B cell (primary cell): ENCODE measurements around the gene LIPC. TPM values are rescaled to one million over a fixed set of nuclear protein-coding genes. Genes with fewer than 3 reads are reported as not detected.

Source experiments
- ATAC-seq: fragments of 200-7000 bp; cut with Tn5 transposase; one replicate; pipeline ENCODE4 v1.10.0; 2021; ENCODE audit warnings: low read depth, mild to moderate bottlenecking, moderate number of reproducible peaks, moderate library complexity
- CTCF ChIA-PET: fragments of 350-600 bp; sonication (Branson Sonifier 250); formaldehyde crosslinking; loops from one replicate; lab custom pipeline; 2021; ENCODE audit warnings: antibody characterized with exemption, inconsistent platforms; lab: Charles Lee
- POLR2A ChIA-PET: fragments of 350-600 bp; sonication (Branson Sonifier 250); formaldehyde crosslinking; loops from one replicate; lab custom pipeline; 2021; ENCODE audit warnings: antibody characterized with exemption; lab: Charles Lee
- DNase-seq: peaks from one replicate; pipeline ENCODE4 v3.0.0; 2013
- H2AFZ ChIP-seq: 2 replicates; pipeline ENCODE4 v1.6.1; 2012; ENCODE audit warnings: mild to moderate bottlenecking, low read depth, low read length; ENCODE audit not compliant: insufficient read depth, poor library complexity, severe bottlenecking
- H3K27ac ChIP-seq, 2 donors: 1 replicate in 1 of 2; 2 replicates in 1 of 2; pipeline ENCODE4 v1.5.1; 2012 to 2013; ENCODE audit warnings: low read length in 2 of 2, mild to moderate bottlenecking in 2 of 2, moderate library complexity in 1 of 2
- H3K27me3 ChIP-seq, 4 experiments: fragments of 200-600 bp in 1 of 4; sonication (generic) in 1 of 4; replicated peaks in 1 of 4; 1 replicate in 2 of 4; 2 replicates in 2 of 4; pipeline versions ENCODE4 v1.6.1 to v1.7.0; 2013 to 2016; ENCODE audit warnings: low read length in 3 of 4, mild to moderate bottlenecking in 2 of 4, mixed read lengths in 1 of 4, moderate library complexity in 1 of 4; ENCODE audit not compliant: insufficient read depth in 4 of 4, control insufficient read depth in 3 of 4; ENCODE audit errors: control extremely low read depth in 1 of 4
- H3K36me3 ChIP-seq, 2 experiments: replicated peaks in 1 of 2; 1 replicate in 1 of 2; 2 replicates in 1 of 2; pipeline versions ENCODE4 v1.6.1 to v1.7.1; 2013; ENCODE audit warnings: low read length in 1 of 2; ENCODE audit not compliant: insufficient read depth in 2 of 2, control insufficient read depth in 1 of 2; ENCODE audit errors: control extremely low read depth in 1 of 2, extremely low read depth in 1 of 2
- H3K4me1 ChIP-seq, 2 donors: fragments of 200-600 bp in 1 of 2; sonication (generic) in 1 of 2; 1 replicate in 1 of 2; 2 replicates in 1 of 2; pipeline versions ENCODE4 v1.5.1 to v1.6.1; 2013 to 2017; ENCODE audit warnings: low read length in 2 of 2; ENCODE audit not compliant: control insufficient read depth in 2 of 2, insufficient read depth in 2 of 2
- H3K4me2 ChIP-seq: replicated peaks from 2 replicates; pipeline ENCODE3; 2012; ENCODE audit warnings: mild to moderate bottlenecking, low read depth, low read length; ENCODE audit not compliant: poor library complexity, severe bottlenecking
- H3K4me3 ChIP-seq, 5 experiments: fragments of 200-600 bp in 1 of 5; sonication (generic) in 1 of 5; 1 replicate in 3 of 5; 2 replicates in 2 of 5; pipeline versions ENCODE4 v1.5.1 to v1.7.0; 2011 to 2016; ENCODE audit warnings: low read length in 4 of 5, mild to moderate bottlenecking in 4 of 5, low read depth in 2 of 5, control low read depth in 1 of 5, moderate library complexity in 1 of 5; ENCODE audit not compliant: insufficient read depth in 1 of 5; ENCODE audit errors: control extremely low read depth in 1 of 5, extremely low read depth in 1 of 5
- H3K79me2 ChIP-seq: fragments of 200-600 bp; sonication (generic); one replicate; pipeline ENCODE4 v1.6.0; 2016; ENCODE audit warnings: low read length; ENCODE audit not compliant: control insufficient read depth, insufficient read depth
- H3K9ac ChIP-seq: fragments of 200-600 bp; sonication (generic); 2 replicates; pipeline ENCODE4 v1.6.1; 2017; ENCODE audit warnings: mild to moderate bottlenecking, low read length, moderate library complexity
- H3K9me3 ChIP-seq, 3 donors: one replicate each; pipeline versions ENCODE4 v1.6.1 to v1.7.1; 2013; ENCODE audit warnings: low read length in 2 of 3; ENCODE audit not compliant: control insufficient read depth in 2 of 3, insufficient read depth in 1 of 3; ENCODE audit errors: control extremely low read depth in 1 of 3
- H4K20me1 ChIP-seq: 2 replicates; pipeline ENCODE4 v1.6.0; 2012; ENCODE audit warnings: mild to moderate bottlenecking, low read length; ENCODE audit not compliant: insufficient read depth, control insufficient read depth, poor library complexity, severe bottlenecking
- H3K27ac Mint-ChIP-seq: one replicate; pipeline ENCODE4 v1.8.0; 2021; ENCODE audit warnings: mixed read lengths
- H3K27me3 Mint-ChIP-seq: one replicate; pipeline ENCODE4 v1.8.0; 2021; ENCODE audit warnings: mixed read lengths
- H3K4me1 Mint-ChIP-seq: one replicate; pipeline ENCODE4 v1.8.0; 2021; ENCODE audit warnings: mixed read lengths
- H3K4me3 Mint-ChIP-seq: one replicate; pipeline ENCODE4 v1.8.0; 2021; ENCODE audit warnings: mixed read lengths
- H3K9me3 Mint-ChIP-seq: one replicate; pipeline ENCODE4 v1.8.0; 2022; ENCODE audit warnings: mixed read lengths; ENCODE audit not compliant: insufficient read depth
- CTCF ChIP-seq: fragments of 200-600 bp; IDR thresholded peaks from one replicate; pipeline ENCODE4 v1.8.0; 2022; ENCODE audit warnings: antibody characterized with exemption, mild to moderate bottlenecking
- EZH2 ChIP-seq: IDR thresholded peaks from 2 replicates; pipeline ENCODE4 v1.6.1; 2012; ENCODE audit warnings: borderline replicate concordance, low read depth, mild to moderate bottlenecking, moderate library complexity, low read length; ENCODE audit not compliant: insufficient read depth, poor library complexity, severe bottlenecking
- WGBS: methylation state at CpG from one replicate; pipeline ENCODE4 v1.1.5; 2013; ENCODE audit warnings: missing lambda C conversion rate; ENCODE audit not compliant: insufficient coverage; 5-methylcytosine and 5-hydroxymethylcytosine counted together
- intact Hi-C: fragments of 100-400 bp; cut with micrococcal nuclease; formaldehyde crosslinking; loops from one replicate; pipeline ENCODE4 v1.10.0; 2022
- polyA plus RNA-seq: library from polyadenylated mRNA; depleted of rRNA; stranded (reverse); fragments of >200 nt; gene quantifications from 2 replicates; pipeline ENCODE4 v1.2.3, GENCODE V29; 2012
- total RNA-seq, 2 donors: library from RNA; stranded (reverse); fragments of 120-200 nt in 1 of 2; gene quantifications; 1 replicate in 1 of 2; 2 replicates in 1 of 2; pipeline versions ENCODE4 v1.2.3 to v1.2.4, GENCODE V29; 2013 to 2022

The LIPC gene
- total and polyA plus RNA-seq, 2 donors (not counting 1 experiment from before 2014, with no cell fraction given): not detected

DNA sequence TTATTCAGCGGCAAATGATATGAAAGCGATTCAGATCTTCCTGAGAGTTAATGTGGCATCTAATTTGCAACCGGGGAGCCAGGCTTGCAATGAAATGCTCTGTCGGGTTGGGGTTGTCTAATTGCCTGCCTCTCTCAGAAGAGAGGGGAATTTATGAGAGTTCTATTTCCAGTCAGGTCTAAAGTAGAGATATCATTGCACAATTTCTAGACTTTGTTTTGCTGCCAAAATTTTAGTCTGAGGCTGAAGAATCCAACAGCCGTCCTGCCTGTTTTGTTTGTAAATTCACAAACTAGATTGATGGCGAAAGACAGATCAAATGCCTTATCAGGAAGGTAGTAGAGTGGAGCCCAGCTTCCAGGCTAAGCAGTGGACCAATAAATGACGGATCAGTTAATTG, 610 bp downstream of the LIPC start:
- CTCF ChIA-PET: no interaction called here
- H3K9me3 ChIP-seq: no peaks in the 10 kb centered on the region
- H3K27me3 ChIP-seq: no peaks in the 10 kb centered on the region
- ATAC-seq (no peak), DNase-seq (no peak)
- Mint-ChIP-seq H3K9me3 (no peaks in the 10 kb centered on the region), H3K27me3 (peaks cover 19% of the 10 kb centered on the region), H3K4me3 (no peak overlapping the region), H3K27ac (no peak overlapping the region), H3K4me1 (no peaks in the 10 kb centered on the region)
- no peak overlapping the region for H3K9ac ChIP-seq
- H3K4me2 ChIP-seq: no peak overlapping the region
- no peak overlapping the region for H3K4me3 ChIP-seq
- POLR2A ChIA-PET: no interaction called here
- no peaks in the 10 kb centered on the region for H3K4me1 ChIP-seq
- intact Hi-C loops: no loop called here
- TF ChIP-seq EZH2 (no peak), CTCF (no peak)
- WGBS: 96% methylated on average over 7 of the region's 7 CpGs
- no peaks in the 10 kb centered on the region for H3K36me3 ChIP-seq
- no peaks in the 10 kb centered on the region for H4K20me1 ChIP-seq
- no peaks in the 10 kb centered on the region for H3K79me2 ChIP-seq
- H2AFZ ChIP-seq: no peak overlapping the region
- no peak overlapping the region for H3K27ac ChIP-seq

GRCh38 chr15:58433597-58434333, 2.0 kb downstream of the LIPC start:
- no peak overlapping the region for H3K27ac Mint-ChIP-seq
- H2AFZ ChIP-seq: no peak overlapping the region
- H3K9ac ChIP-seq: no peak overlapping the region
- H3K4me2 ChIP-seq: no peak overlapping the region
- H3K27me3 Mint-ChIP-seq: peaks cover 13% of the 10 kb centered on the region
- H3K36me3 ChIP-seq: no peaks in the 10 kb centered on the region
- intact Hi-C loops: no loop called here
- H3K79me2 ChIP-seq: no peaks in the 10 kb centered on the region
- H3K4me1 Mint-ChIP-seq: no peaks in the 10 kb centered on the region
- H4K20me1 ChIP-seq: no peaks in the 10 kb centered on the region
- H3K9me3 ChIP-seq: no peaks in the 10 kb centered on the region
- no peak for ATAC-seq
- no peak overlapping the region for H3K27ac ChIP-seq
- WGBS: 93% methylated on average over 3 of the region's 4 CpGs
- no peaks in the 10 kb centered on the region for H3K27me3 ChIP-seq
- POLR2A ChIA-PET: no interaction called here
- CTCF ChIA-PET: no interaction called here
- no peak for DNase-seq
- H3K4me3 Mint-ChIP-seq: no peak overlapping the region
- no peaks in the 10 kb centered on the region for H3K9me3 Mint-ChIP-seq
- TF ChIP-seq EZH2 (no peak), CTCF (no peak)
- no peaks in the 10 kb centered on the region for H3K4me1 ChIP-seq
- no peak overlapping the region for H3K4me3 ChIP-seq
